HG02970 (cell line): ENCODE data around the gene ARHGAP23.

Experiments
- ATAC-seq: cut with Tn5 transposase; IDR thresholded peaks from one replicate; pipeline ENCODE4 v1.9.1; 2021; ENCODE audit warnings: mild to moderate bottlenecking, moderate library complexity, moderate number of reproducible peaks; ENCODE audit not compliant: unreplicated experiment, low FRiP score

ARHGAP23 gene

GRCh38 chr17:38542286-38542685 is 114.0 kb downstream of the ARHGAP23 start:
- no peak for ATAC-seq

- ATAC-seq = no peak
Measured at GRCh38 chr17:38543403-38544174, 115.3 kb downstream of the ARHGAP23 start.

- ATAC-seq = no peak
Measured at GRCh38 chr17:38544175-38544838, 116.0 kb downstream of the ARHGAP23 start.

- ATAC-seq = no peak
Measured at GRCh38 chr17:38544839-38545209, 116.6 kb downstream of the ARHGAP23 start.

- ATAC-seq = no peak
Measured at GRCh38 chr17:38545531-38546225, 117.4 kb downstream of the ARHGAP23 start.

GRCh38 chr17:38546396-38546795 is 118.1 kb downstream of the ARHGAP23 start:
- ATAC-seq = no peak

- no peak for ATAC-seq
Measured at GRCh38 chr17:38547444-38547843, 119.2 kb downstream of the ARHGAP23 start.

- no peak for ATAC-seq
Measured at GRCh38 chr17:38549285-38549684, 121.0 kb downstream of the ARHGAP23 start.

- no peak for ATAC-seq
Measured at GRCh38 chr17:38550661-38551060, 122.4 kb downstream of the ARHGAP23 start.

- no peak for ATAC-seq
Measured at GRCh38 chr17:38551121-38551520, 122.9 kb downstream of the ARHGAP23 start.

- ATAC-seq = no peak
Measured at GRCh38 chr17:38552343-38552742, 124.1 kb downstream of the ARHGAP23 start.

- ATAC-seq = no peak
Measured at GRCh38 chr17:38554430-38555350, 126.4 kb downstream of the ARHGAP23 start.

GRCh38 chr17:38556239-38556638 is 128.0 kb downstream of the ARHGAP23 start:
- no peak for ATAC-seq

GRCh38 chr17:38557396-38557795 is 129.1 kb downstream of the ARHGAP23 start:
- ATAC-seq = no peak

GRCh38 chr17:38557836-38558727 is 129.8 kb downstream of the ARHGAP23 start:
- peak; percentile 68 for ATAC-seq

GRCh38 chr17:38558728-38559050 is 130.4 kb downstream of the ARHGAP23 start:
- ATAC-seq = no peak

- ATAC-seq = no peak
Measured at GRCh38 chr17:38559051-38559879, 131.0 kb downstream of the ARHGAP23 start.

GRCh38 chr17:38559880-38560230 is 131.6 kb downstream of the ARHGAP23 start:
- ATAC-seq = no peak
